HCT116 (cell line): ENCODE results near the gene SERINC4. TPM values are rescaled to one million over a fixed set of nuclear protein-coding genes. Genes with fewer than 3 reads are reported as not detected.

Experiments used
- ATAC-seq: fragments of 200-7000 bp; cut with Tn5 transposase; 2 replicates; pipeline ENCODE4 v1.9.1; 2020; ENCODE audit warnings: mild to moderate bottlenecking, moderate library complexity
- BruUV-seq: library from RNA; stranded (reverse); fragments of 400-500 nt; replicated peaks from 2 replicates; lab custom pipeline; 2021; lab: Mats Ljungman, UMichigan
- CTCF ChIA-PET: fragments of 300-600 bp; sonication (Branson Sonifier 250); formaldehyde crosslinking; loops from one replicate; lab custom pipeline; 2021; ENCODE audit warnings: antibody characterized with exemption; lab: Charles Lee
- POLR2A ChIA-PET: fragments of 300-600, 350-600 bp; sonication (Branson Sonifier 250); formaldehyde crosslinking; loops from one replicate; lab custom pipeline; 2021; ENCODE audit warnings: antibody characterized with exemption; lab: Charles Lee
- RAD21 ChIA-PET, 2 experiments: fragments of 300-600 bp; sonication (Branson Sonifier 250); formaldehyde crosslinking; loops; one replicate each; lab custom pipeline; 2023; ENCODE audit warnings: low total read pairs in 2 of 2; ENCODE audit not compliant: uncharacterized antibody in 2 of 2, unreplicated experiment in 2 of 2, low non-redundant PET in 1 of 2; lab: Charles Lee
- DNase-seq: peaks from one replicate; pipeline ENCODE4 v3.0.0-alpha.2; 2010; ENCODE audit warnings: low read depth, low spot score
- H2AFZ ChIP-seq: fragments of 200-600 bp; shearing (Covaris generic), sonication (generic); 2 replicates; pipeline ENCODE4 v1.6.1; 2017; ENCODE audit warnings: low read depth, mixed run types, mixed read lengths, antibody characterized with exemption, low read length; ENCODE audit not compliant: poor library complexity, severe bottlenecking
- H3K27ac ChIP-seq: 2 replicates; pipeline ENCODE4 v1.5.1; 2012; ENCODE audit warnings: low read depth, low read length
- H3K27me3 ChIP-seq: fragments of 200-600 bp; sonication (generic); 2 replicates; pipeline ENCODE4 v1.6.1; 2016; ENCODE audit warnings: mixed run types, low read length, mixed read lengths; ENCODE audit not compliant: insufficient read depth
- H3K36me3 ChIP-seq, 2 experiments: fragments of 200-500 bp in 1 of 2; fragments of 200-600 bp in 1 of 2; sonication (Bioruptor generic) in 1 of 2; sonication (generic) in 1 of 2; 2 replicates each; pipeline versions ENCODE4 v1.5.1 to v1.6.1; 2014 to 2016; ENCODE audit warnings: low read length in 2 of 2, inconsistent platforms in 1 of 2, mixed read lengths in 1 of 2, mixed run types in 1 of 2; ENCODE audit not compliant: insufficient read depth in 2 of 2, control insufficient read depth in 1 of 2
- H3K4me1 ChIP-seq, 2 experiments: fragments of 200-600 bp in 1 of 2; sonication (generic) in 1 of 2; 2 replicates each; pipeline versions ENCODE4 v1.5.1 to v1.6.1; 2012 to 2017; ENCODE audit warnings: low read length in 2 of 2, inconsistent platforms in 1 of 2, mild to moderate bottlenecking in 1 of 2, mixed read lengths in 1 of 2, mixed run types in 1 of 2, moderate library complexity in 1 of 2; ENCODE audit not compliant: insufficient read depth in 2 of 2, control insufficient read depth in 1 of 2
- H3K4me2 ChIP-seq: fragments of 200-600 bp; sonication (generic); 2 replicates; pipeline ENCODE4 v1.6.1; 2017; ENCODE audit warnings: mixed run types, low read length, mixed read lengths
- H3K4me3 ChIP-seq, 2 experiments: fragments of 200-600 bp in 1 of 2; sonication (generic) in 1 of 2; replicated peaks in 1 of 2; 2 replicates each; pipeline ENCODE4 v1.5.1; 2011 to 2016; ENCODE audit warnings: low read length in 2 of 2, control low read depth in 1 of 2, low read depth in 1 of 2, mild to moderate bottlenecking in 1 of 2, mixed read lengths in 1 of 2, mixed run types in 1 of 2
- H3K79me2 ChIP-seq: fragments of 200-600 bp; sonication (generic); 2 replicates; pipeline ENCODE4 v1.6.1; 2017; ENCODE audit warnings: mild to moderate bottlenecking, mixed run types, low read length, moderate library complexity, mixed read lengths; ENCODE audit not compliant: insufficient read depth
- H3K9ac ChIP-seq: fragments of 200-600 bp; sonication (generic); 2 replicates; pipeline ENCODE4 v1.6.1; 2016; ENCODE audit warnings: low read length, mixed read lengths
- H3K9me2 ChIP-seq: fragments of 200-600 bp; sonication (generic), shearing (Covaris generic); 2 replicates; pipeline ENCODE4 v1.6.1; 2017; ENCODE audit warnings: mixed run types, mild to moderate bottlenecking, moderate library complexity; ENCODE audit not compliant: insufficient read depth
- H3K9me3 ChIP-seq, 2 experiments: fragments of 200-500 bp in 1 of 2; fragments of 200-600 bp in 1 of 2; sonication (Bioruptor generic) in 1 of 2; sonication (generic) in 1 of 2; 2 replicates each; pipeline ENCODE4 v1.6.1; 2014 to 2017; ENCODE audit warnings: low read length in 2 of 2, mixed read lengths in 2 of 2, inconsistent platforms in 1 of 2, low read depth in 1 of 2, mild to moderate bottlenecking in 1 of 2, mixed run types in 1 of 2, moderate library complexity in 1 of 2; ENCODE audit not compliant: control insufficient read depth in 1 of 2, insufficient read depth in 1 of 2
- H4K20me1 ChIP-seq: fragments of 200-600 bp; sonication (generic), shearing (Covaris generic); 2 replicates; pipeline ENCODE4 v1.6.1; 2017; ENCODE audit warnings: mixed run types, mild to moderate bottlenecking, moderate library complexity; ENCODE audit not compliant: insufficient read depth
- CEBPB ChIP-seq: IDR thresholded peaks from 2 replicates; pipeline ENCODE4 v1.6.1; 2012; ENCODE audit warnings: low read depth
- CTCF ChIP-seq, 3 experiments: fragments of 200-600 bp in 1 of 3; sonication (generic) in 1 of 3; IDR thresholded peaks in 2 of 3; conservative IDR thresholded peaks in 1 of 3; 2 replicates each; pipeline ENCODE4 v1.5.1; 2012 to 2017; ENCODE audit warnings: low read depth in 2 of 3, low read length in 2 of 3, antibody characterized with exemption in 1 of 3, borderline replicate concordance in 1 of 3, control low read depth in 1 of 3, mild to moderate bottlenecking in 1 of 3, mixed read lengths in 1 of 3, mixed run types in 1 of 3, moderate library complexity in 1 of 3; ENCODE audit not compliant: insufficient read depth in 1 of 3
- EZH2phosphoT487 ChIP-seq: fragments of 200-600 bp; IDR thresholded peaks from 2 replicates; pipeline ENCODE4 v1.6.1; 2018; ENCODE audit warnings: antibody characterized with exemption, borderline replicate concordance
- JUND ChIP-seq: IDR thresholded peaks from 2 replicates; pipeline ENCODE4 v1.6.1; 2012
- RAD21 ChIP-seq: IDR thresholded peaks from 2 replicates; pipeline ENCODE4 v1.6.1; 2012; ENCODE audit warnings: low read depth, mild to moderate bottlenecking
- SIN3A ChIP-seq: IDR thresholded peaks from 2 replicates; pipeline ENCODE4 v1.6.1; 2012; ENCODE audit warnings: low read depth
- TCF7L2 ChIP-seq: IDR thresholded peaks from 2 replicates; pipeline ENCODE4 v1.7.0; 2011; ENCODE audit warnings: borderline replicate concordance, inconsistent platforms; ENCODE audit not compliant: insufficient read depth, insufficient read length; ENCODE audit errors: extremely low read depth
- YY1 ChIP-seq: IDR thresholded peaks from 2 replicates; pipeline ENCODE4 v1.6.1; 2011; ENCODE audit warnings: low read length, low read depth, moderate library complexity, mild to moderate bottlenecking; ENCODE audit not compliant: insufficient replicate concordance; ENCODE audit errors: extremely low read depth
- ZFX ChIP-seq: fragments of 450-650 bp; IDR thresholded peaks from 2 replicates; pipeline ENCODE4 v1.6.1; 2017
- intact Hi-C: fragments of 100-400 bp; cut with micrococcal nuclease; formaldehyde crosslinking; loops from 2 replicates; pipeline ENCODE4 v1.10.0; 2022
- total RNA-seq: library from RNA; stranded (reverse); gene quantifications from one replicate; pipeline ENCODE4 v1.2.1, GENCODE V29; 2021; ENCODE audit not compliant: unreplicated experiment

SERINC4 gene
- total RNA-seq, 1 experiment from 2014 or later: 0.12 TPM

- no peak overlapping the region for H3K4me3 ChIP-seq
- no peak overlapping the region for H3K4me2 ChIP-seq
- ChIA-PET RAD21 (no interaction called here), CTCF (no interaction called here), POLR2A (interaction anchor here (1.5 kb wide), 1 partner anchor 16 kb away, joined by 3 read pairs; no protein-coding TSS in a partner anchor)
- H2AFZ ChIP-seq: no peak overlapping the region
- H3K9me2 ChIP-seq: no peaks in the 10 kb centered on the region
- intact Hi-C loops: loop anchor here (10.0 kb wide), 1 partner anchor 325 kb away; no protein-coding TSS in a partner anchor
- DNase-seq: no peak
- peaks cover under 1 to 4% of the 10 kb centered on the region in 2 experiments for H3K4me1 ChIP-seq
- H3K79me2 ChIP-seq: peaks cover 3% of the 10 kb centered on the region; the same call in 1 of the 2 replicates
- H3K27ac ChIP-seq: no peak overlapping the region
- peaks cover 11% of the 10 kb centered on the region; the same call in 1 of the 2 replicates for H4K20me1 ChIP-seq
- peak; percentile 85 for ATAC-seq
- H3K36me3 ChIP-seq: peaks cover 63 to 65% of the 10 kb centered on the region in 2 experiments
- no peak overlapping the region for H3K9ac ChIP-seq
- TF ChIP-seq SIN3A: no peak
- TF ChIP-seq ZFX: no peak
- TF ChIP-seq TCF7L2: no peak
- TF ChIP-seq YY1: no peak
- peak; percentile 40 to 91 (median 89); a peak in 5 of 6 replicates for TF ChIP-seq CTCF (IDR thresholded peaks at IDR 0.05 in 2 of 3, conservative IDR thresholded peaks at IDR 0.05 in 1 of 3; ENCODE audit: borderline replicate concordance in 1 of 3, insufficient read depth in 1 of 3, low read depth in 2 of 3, low read length in 2 of 3)
- TF ChIP-seq EZH2phosphoT487: no peak
- TF ChIP-seq CEBPB: no peak
- TF ChIP-seq RAD21: peak; percentile 55
- TF ChIP-seq JUND: no peak
- H3K27me3 ChIP-seq: no peaks in the 10 kb centered on the region
- no TSS peak for BruUV-seq
- no peaks in the 10 kb centered on the region for H3K9me3 ChIP-seq
These were observed 30.3 kb downstream of the SERINC4 start for GRCh38 chr15:43769584-43770228.
